ENCODE results near the gene TSPEAR. TPM values are rescaled to one million over a fixed set of nuclear protein-coding genes. Genes with fewer than 3 reads are reported as not detected.

TSPEAR gene
- total and polyA plus RNA-seq, 9 of the 15 experiments (the other 6 are each of a cell fraction or from before 2014, with no cell fraction given): not detected

DNA sequence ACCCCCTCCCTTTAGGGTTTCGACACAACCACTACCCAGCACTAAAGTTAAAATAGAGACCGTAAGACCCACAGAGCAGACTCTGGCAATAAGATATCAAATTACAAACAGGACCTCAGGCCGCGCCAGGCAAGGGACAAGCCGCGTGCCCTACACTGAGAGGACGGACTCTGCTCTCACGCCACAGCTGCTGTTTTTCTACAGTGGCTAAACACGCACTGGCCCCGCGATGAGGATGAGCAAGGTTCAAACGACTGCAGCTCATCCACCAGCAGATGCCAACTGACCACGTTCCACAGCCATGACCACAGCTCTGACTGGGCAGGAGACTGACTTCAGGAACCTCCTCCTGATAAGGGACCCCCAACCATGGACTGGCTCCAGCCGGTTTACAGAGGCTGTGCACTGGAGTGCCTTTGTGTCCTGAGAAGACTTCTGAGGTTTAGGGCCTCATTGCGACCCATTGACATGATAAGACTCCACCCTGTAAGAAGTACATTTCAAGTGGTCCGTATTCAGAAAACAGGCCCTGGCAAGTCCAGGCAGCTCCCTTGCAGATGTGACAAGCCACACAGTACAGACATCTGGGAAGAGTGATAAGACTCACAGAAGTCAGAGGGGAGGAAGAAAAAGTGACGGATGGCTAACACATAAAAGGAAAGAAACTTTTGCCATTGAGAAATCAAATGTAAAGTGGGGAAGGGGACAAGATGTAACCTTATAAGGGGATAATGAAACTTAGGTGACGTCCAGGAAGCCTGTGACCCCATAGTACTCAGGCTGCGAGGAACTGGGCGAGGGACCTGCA is 117.6 kb downstream of the TSPEAR start (continued):
- TF ChIP-seq ETS2 (tag; IDR thresholded peaks at IDR 0.05; ENCODE audit: borderline replicate concordance, poor library complexity, severe bottlenecking) (no peak), BMI1 (IDR thresholded peaks at IDR 0.05; ENCODE audit: low read length) (no peak), SMC3 (conservative IDR thresholded peaks at IDR 0.05; ENCODE audit: insufficient read depth, low read depth, low read length) (no peak), SMARCA4 (IDR thresholded peaks at IDR 0.05) (peak; percentile 95), KDM5B (IDR thresholded peaks at IDR 0.05; ENCODE audit: insufficient replicate concordance, low read depth, low read length) (no peak), L3MBTL2 (IDR thresholded peaks at IDR 0.05) (peak; percentile 90), SAP30 (IDR thresholded peaks at IDR 0.05; ENCODE audit: borderline replicate concordance, insufficient read depth, low read depth, low read length, poor library complexity, severe bottlenecking) (no peak), ETV1 (tag; conservative IDR thresholded peaks at IDR 0.05; ENCODE audit: low read depth) (no peak), KAT8 (IDR thresholded peaks at IDR 0.05; ENCODE audit: low read depth) (no peak), LCOR (CRISPR knock-in tag; IDR thresholded peaks at IDR 0.05) (no peak), ESRRB (CRISPR knock-in tag; IDR thresholded peaks at IDR 0.05; ENCODE audit: borderline replicate concordance) (no peak)
- TF ChIP-seq, protein P1, sequence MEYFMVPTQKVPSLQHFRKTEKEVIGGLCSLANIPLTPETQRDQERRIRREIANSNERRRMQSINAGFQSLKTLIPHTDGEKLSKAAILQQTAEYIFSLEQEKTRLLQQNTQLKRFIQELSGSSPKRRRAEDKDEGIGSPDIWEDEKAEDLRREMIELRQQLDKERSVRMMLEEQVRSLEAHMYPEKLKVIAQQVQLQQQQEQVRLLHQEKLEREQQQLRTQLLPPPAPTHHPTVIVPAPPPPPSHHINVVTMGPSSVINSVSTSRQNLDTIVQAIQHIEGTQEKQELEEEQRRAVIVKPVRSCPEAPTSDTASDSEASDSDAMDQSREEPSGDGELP (CRISPR knock-in tag; IDR thresholded peaks at IDR 0.05; ENCODE audit: borderline replicate concordance): peak; percentile 49; the same call in 1 of the 2 replicates
- TF ChIP-seq, protein P2, sequence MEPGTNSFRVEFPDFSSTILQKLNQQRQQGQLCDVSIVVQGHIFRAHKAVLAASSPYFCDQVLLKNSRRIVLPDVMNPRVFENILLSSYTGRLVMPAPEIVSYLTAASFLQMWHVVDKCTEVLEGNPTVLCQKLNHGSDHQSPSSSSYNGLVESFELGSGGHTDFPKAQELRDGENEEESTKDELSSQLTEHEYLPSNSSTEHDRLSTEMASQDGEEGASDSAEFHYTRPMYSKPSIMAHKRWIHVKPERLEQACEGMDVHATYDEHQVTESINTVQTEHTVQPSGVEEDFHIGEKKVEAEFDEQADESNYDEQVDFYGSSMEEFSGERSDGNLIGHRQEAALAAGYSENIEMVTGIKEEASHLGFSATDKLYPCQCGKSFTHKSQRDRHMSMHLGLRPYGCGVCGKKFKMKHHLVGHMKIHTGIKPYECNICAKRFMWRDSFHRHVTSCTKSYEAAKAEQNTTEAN (CRISPR knock-in tag; IDR thresholded peaks at IDR 0.05): no peak
- TF ChIP-seq, protein P3, sequence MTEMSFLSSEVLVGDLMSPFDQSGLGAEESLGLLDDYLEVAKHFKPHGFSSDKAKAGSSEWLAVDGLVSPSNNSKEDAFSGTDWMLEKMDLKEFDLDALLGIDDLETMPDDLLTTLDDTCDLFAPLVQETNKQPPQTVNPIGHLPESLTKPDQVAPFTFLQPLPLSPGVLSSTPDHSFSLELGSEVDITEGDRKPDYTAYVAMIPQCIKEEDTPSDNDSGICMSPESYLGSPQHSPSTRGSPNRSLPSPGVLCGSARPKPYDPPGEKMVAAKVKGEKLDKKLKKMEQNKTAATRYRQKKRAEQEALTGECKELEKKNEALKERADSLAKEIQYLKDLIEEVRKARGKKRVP (CRISPR knock-in tag; IDR thresholded peaks at IDR 0.05): no peak
- TF ChIP-seq, protein P4, sequence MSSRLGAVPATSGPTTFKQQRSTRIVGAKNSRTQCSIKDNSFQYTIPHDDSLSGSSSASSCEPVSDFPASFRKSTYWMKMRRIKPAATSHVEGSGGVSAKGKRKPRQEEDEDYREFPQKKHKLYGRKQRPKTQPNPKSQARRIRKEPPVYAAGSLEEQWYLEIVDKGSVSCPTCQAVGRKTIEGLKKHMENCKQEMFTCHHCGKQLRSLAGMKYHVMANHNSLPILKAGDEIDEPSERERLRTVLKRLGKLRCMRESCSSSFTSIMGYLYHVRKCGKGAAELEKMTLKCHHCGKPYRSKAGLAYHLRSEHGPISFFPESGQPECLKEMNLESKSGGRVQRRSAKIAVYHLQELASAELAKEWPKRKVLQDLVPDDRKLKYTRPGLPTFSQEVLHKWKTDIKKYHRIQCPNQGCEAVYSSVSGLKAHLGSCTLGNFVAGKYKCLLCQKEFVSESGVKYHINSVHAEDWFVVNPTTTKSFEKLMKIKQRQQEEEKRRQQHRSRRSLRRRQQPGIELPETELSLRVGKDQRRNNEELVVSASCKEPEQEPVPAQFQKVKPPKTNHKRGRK (tag; IDR thresholded peaks at IDR 0.05): no peak
- TF ChIP-seq, protein P5, sequence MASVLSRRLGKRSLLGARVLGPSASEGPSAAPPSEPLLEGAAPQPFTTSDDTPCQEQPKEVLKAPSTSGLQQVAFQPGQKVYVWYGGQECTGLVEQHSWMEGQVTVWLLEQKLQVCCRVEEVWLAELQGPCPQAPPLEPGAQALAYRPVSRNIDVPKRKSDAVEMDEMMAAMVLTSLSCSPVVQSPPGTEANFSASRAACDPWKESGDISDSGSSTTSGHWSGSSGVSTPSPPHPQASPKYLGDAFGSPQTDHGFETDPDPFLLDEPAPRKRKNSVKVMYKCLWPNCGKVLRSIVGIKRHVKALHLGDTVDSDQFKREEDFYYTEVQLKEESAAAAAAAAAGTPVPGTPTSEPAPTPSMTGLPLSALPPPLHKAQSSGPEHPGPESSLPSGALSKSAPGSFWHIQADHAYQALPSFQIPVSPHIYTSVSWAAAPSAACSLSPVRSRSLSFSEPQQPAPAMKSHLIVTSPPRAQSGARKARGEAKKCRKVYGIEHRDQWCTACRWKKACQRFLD (CRISPR knock-in tag; IDR thresholded peaks at IDR 0.05): peak; percentile 91
- TF ChIP-seq, protein P6, sequence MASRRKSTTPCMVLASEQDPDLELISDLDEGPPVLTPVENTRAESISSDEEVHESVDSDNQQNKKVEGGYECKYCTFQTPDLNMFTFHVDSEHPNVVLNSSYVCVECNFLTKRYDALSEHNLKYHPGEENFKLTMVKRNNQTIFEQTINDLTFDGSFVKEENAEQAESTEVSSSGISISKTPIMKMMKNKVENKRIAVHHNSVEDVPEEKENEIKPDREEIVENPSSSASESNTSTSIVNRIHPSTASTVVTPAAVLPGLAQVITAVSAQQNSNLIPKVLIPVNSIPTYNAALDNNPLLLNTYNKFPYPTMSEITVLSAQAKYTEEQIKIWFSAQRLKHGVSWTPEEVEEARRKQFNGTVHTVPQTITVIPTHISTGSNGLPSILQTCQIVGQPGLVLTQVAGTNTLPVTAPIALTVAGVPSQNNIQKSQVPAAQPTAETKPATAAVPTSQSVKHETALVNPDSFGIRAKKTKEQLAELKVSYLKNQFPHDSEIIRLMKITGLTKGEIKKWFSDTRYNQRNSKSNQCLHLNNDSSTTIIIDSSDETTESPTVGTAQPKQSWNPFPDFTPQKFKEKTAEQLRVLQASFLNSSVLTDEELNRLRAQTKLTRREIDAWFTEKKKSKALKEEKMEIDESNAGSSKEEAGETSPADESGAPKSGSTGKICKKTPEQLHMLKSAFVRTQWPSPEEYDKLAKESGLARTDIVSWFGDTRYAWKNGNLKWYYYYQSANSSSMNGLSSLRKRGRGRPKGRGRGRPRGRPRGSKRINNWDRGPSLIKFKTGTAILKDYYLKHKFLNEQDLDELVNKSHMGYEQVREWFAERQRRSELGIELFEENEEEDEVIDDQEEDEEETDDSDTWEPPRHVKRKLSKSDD (conservative IDR thresholded peaks at IDR 0.05; ENCODE audit: low read length): no peak
